Tibial artery (tissue), 4 donors: Measurements from ENCODE around the gene KCNMA1.

Experiments used
- DNase-seq, 2 donors: peaks; one replicate each; pipeline ENCODE4 v3.0.0-alpha.2; 2019
- H3K27ac ChIP-seq, 2 donors: fragments of 200-600 bp; sonication (generic) in 1 of 2; 1 replicate in 1 of 2; 2 replicates in 1 of 2; pipeline ENCODE4 v1.5.1; 2018 to 2019; ENCODE audit warnings: mild to moderate bottlenecking in 1 of 2
- H3K27me3 ChIP-seq, 2 donors: fragments of 200-600 bp; sonication (generic) in 1 of 2; one replicate each; pipeline versions ENCODE4 v1.5.1 to v1.6.0; 2016 to 2019
- H3K36me3 ChIP-seq, 3 donors: fragments of 200-600 bp; sonication (generic) in 2 of 3; one replicate each; pipeline ENCODE4 v1.5.1; 2016 to 2019; ENCODE audit warnings: mild to moderate bottlenecking in 2 of 3
- H3K4me1 ChIP-seq, 4 donors: fragments of 200-600 bp; sonication (generic) in 2 of 4; 1 replicate in 3 of 4; 2 replicates in 1 of 4; pipeline ENCODE4 v1.5.1; 2016 to 2019
- H3K4me3 ChIP-seq, 2 donors: fragments of 200-600 bp; sonication (generic) in 1 of 2; 1 replicate in 1 of 2; 2 replicates in 1 of 2; pipeline ENCODE4 v1.5.1; 2018 to 2019; ENCODE audit warnings: mild to moderate bottlenecking in 2 of 2
- H3K9me3 ChIP-seq, 3 donors: fragments of 200-600 bp; sonication (generic) in 1 of 3; one replicate each; pipeline ENCODE4 v1.5.1; 2016 to 2019
- CTCF ChIP-seq, 2 experiments: fragments of 200-600 bp in 1 of 2; fragments of 450-650 bp in 1 of 2; IDR thresholded peaks; one replicate each; pipeline ENCODE4 v1.5.1; 2017 to 2019; ENCODE audit warnings: antibody characterized with exemption in 2 of 2, mild to moderate bottlenecking in 1 of 2, moderate library complexity in 1 of 2
- intact Hi-C: fragments of 100-400 bp; cut with DNase I; formaldehyde crosslinking; loops from one replicate; pipeline ENCODE4 v1.15.0; 2023; ENCODE audit warnings: low total_unique reads

The KCNMA1 gene

GRCh38 chr10:77259171-77259874 is 378.3 kb downstream of the KCNMA1 start:
- no peaks in the 10 kb centered on the region for H3K36me3 ChIP-seq
- intact Hi-C loops, result no loop called here
- no peak overlapping the region for H3K27ac ChIP-seq
- TF ChIP-seq CTCF (IDR thresholded peaks at IDR 0.05), result no peak
- no peaks in the 10 kb centered on the region for H3K27me3 ChIP-seq
- H3K4me3 ChIP-seq, result no peak overlapping the region
- DNase-seq, result no peak
- H3K4me1 ChIP-seq, result peaks cover 0 to 4% (median 1%) of the 10 kb centered on the region in 4 donors
- no peaks in the 10 kb centered on the region for H3K9me3 ChIP-seq

- DNase-seq, result no peak
- H3K36me3 ChIP-seq, result no peaks in the 10 kb centered on the region
- intact Hi-C loops, result no loop called here
- TF ChIP-seq CTCF (IDR thresholded peaks at IDR 0.05), result no peak
- no peak overlapping the region for H3K27ac ChIP-seq
- no peaks in the 10 kb centered on the region for H3K9me3 ChIP-seq
- peaks cover 0 to 10% (median 0%) of the 10 kb centered on the region in 4 donors for H3K4me1 ChIP-seq
- H3K27me3 ChIP-seq, result no peaks in the 10 kb centered on the region
- H3K4me3 ChIP-seq, result no peak overlapping the region
Observed at GRCh38 chr10:77256346-77256745, 381.3 kb downstream of the KCNMA1 start.

GRCh38 chr10:77253556-77254064 is 384.0 kb downstream of the KCNMA1 start:
- H3K4me1 ChIP-seq, result peaks cover 0 to 37% (median 17%) of the 10 kb centered on the region in 4 donors
- H3K9me3 ChIP-seq, result no peaks in the 10 kb centered on the region
- DNase-seq, result no peak
- H3K36me3 ChIP-seq, result no peaks in the 10 kb centered on the region
- no peak overlapping the region for H3K4me3 ChIP-seq
- intact Hi-C loops, result no loop called here
- no peak overlapping the region for H3K27ac ChIP-seq
- no peaks in the 10 kb centered on the region for H3K27me3 ChIP-seq
- no peak for TF ChIP-seq CTCF (IDR thresholded peaks at IDR 0.05)

- intact Hi-C loops, result no loop called here
- H3K36me3 ChIP-seq, result no peaks in the 10 kb centered on the region
- TF ChIP-seq CTCF (IDR thresholded peaks at IDR 0.05), result no peak
- no peaks in the 10 kb centered on the region for H3K9me3 ChIP-seq
- no peak overlapping the region for H3K27ac ChIP-seq
- H3K4me1 ChIP-seq, result peaks cover 0 to 42% (median 18%) of the 10 kb centered on the region in 4 donors
- H3K27me3 ChIP-seq, result no peaks in the 10 kb centered on the region
- no peak overlapping the region for H3K4me3 ChIP-seq
- no peak for DNase-seq
Observed at GRCh38 chr10:77253147-77253545, 384.5 kb downstream of the KCNMA1 start.

GRCh38 chr10:77252380-77253146 is 385.0 kb downstream of the KCNMA1 start:
- no peaks in the 10 kb centered on the region for H3K27me3 ChIP-seq
- intact Hi-C loops, result no loop called here
- H3K4me1 ChIP-seq, result peaks cover 0 to 48% (median 21%) of the 10 kb centered on the region in 4 donors

More at GRCh38 chr10:77252380-77253146, 385.0 kb downstream of the KCNMA1 start:
- Histone ChIP-seq H3K4me3 (no peak overlapping the region), H3K9me3 (no peaks in the 10 kb centered on the region), H3K36me3 (no peaks in the 10 kb centered on the region), H3K27ac (no peak overlapping the region)
- TF ChIP-seq CTCF (IDR thresholded peaks at IDR 0.05), result no peak
- no peak for DNase-seq
